Spleen (tissue), 7 donors: ENCODE measurements around the gene XPR1.

Source experiments
- POLR2A ChIP-seq, 3 donors: fragments of 450-650 bp; IDR thresholded peaks; one replicate each; pipeline ENCODE4 v1.5.1; 2017; ENCODE audit warnings: antibody characterized with exemption in 3 of 3, mild to moderate bottlenecking in 1 of 3
- POLR2AphosphoS5 ChIP-seq, 3 donors: sonication (generic); formaldehyde crosslinking; IDR thresholded peaks; one replicate each; pipeline ENCODE4 v1.5.1; 2017; ENCODE audit warnings: antibody characterized with exemption in 3 of 3
- TF ChIP-seq, protein P1 (sequence below), 11 experiments: fragments of 200-600 bp in 7 of 11; fragments of 450-650 bp in 4 of 11; sonication (generic) in 4 of 11; IDR thresholded peaks in 8 of 11; conservative IDR thresholded peaks in 3 of 11; 1 replicate in 7 of 11; 2 replicates in 4 of 11; pipeline versions ENCODE4 v1.4.0 to v1.8.0; 2016 to 2021; ENCODE audit warnings: antibody characterized with exemption in 11 of 11, inconsistent platforms in 4 of 11, mild to moderate bottlenecking in 1 of 11
- donor health status: DM: no; HTN: no; CAD: no; lungs with moderate emphysema.
- donor health status: DM: no; HTN: no; CAD: no.
- donor health status: DM: no; HTN: no; CAD: no.

GRCh38 chr1:180911640-180912191 lies 279.9 kb downstream of the XPR1 start:
- TF ChIP-seq, protein P1, sequence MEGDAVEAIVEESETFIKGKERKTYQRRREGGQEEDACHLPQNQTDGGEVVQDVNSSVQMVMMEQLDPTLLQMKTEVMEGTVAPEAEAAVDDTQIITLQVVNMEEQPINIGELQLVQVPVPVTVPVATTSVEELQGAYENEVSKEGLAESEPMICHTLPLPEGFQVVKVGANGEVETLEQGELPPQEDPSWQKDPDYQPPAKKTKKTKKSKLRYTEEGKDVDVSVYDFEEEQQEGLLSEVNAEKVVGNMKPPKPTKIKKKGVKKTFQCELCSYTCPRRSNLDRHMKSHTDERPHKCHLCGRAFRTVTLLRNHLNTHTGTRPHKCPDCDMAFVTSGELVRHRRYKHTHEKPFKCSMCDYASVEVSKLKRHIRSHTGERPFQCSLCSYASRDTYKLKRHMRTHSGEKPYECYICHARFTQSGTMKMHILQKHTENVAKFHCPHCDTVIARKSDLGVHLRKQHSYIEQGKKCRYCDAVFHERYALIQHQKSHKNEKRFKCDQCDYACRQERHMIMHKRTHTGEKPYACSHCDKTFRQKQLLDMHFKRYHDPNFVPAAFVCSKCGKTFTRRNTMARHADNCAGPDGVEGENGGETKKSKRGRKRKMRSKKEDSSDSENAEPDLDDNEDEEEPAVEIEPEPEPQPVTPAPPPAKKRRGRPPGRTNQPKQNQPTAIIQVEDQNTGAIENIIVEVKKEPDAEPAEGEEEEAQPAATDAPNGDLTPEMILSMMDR (IDR thresholded peaks at IDR 0.05 in 8 of 11, conservative IDR thresholded peaks at IDR 0.05 in 3 of 11), result no peak
- TF ChIP-seq POLR2A (IDR thresholded peaks at IDR 0.05), result no peak
- TF ChIP-seq POLR2AphosphoS5 (IDR thresholded peaks at IDR 0.05), result no peak
